A549 treated with ZK216348 at 1 μM for 4 hours (cell line): ENCODE data around the gene ADAP2. TPM values are rescaled to one million over a fixed set of nuclear protein-coding genes. Genes with fewer than 3 reads are reported as not detected.

Experiments
- total RNA-seq: library from RNA; stranded (reverse); fragments of 200-300 nt; extraction: Qiagen RNA extraction; gene quantifications from 5 replicates; pipeline ENCODE4 v1.2.3, GENCODE V29; 2022; ENCODE audit warnings: low read depth

The ADAP2 gene, protein sequence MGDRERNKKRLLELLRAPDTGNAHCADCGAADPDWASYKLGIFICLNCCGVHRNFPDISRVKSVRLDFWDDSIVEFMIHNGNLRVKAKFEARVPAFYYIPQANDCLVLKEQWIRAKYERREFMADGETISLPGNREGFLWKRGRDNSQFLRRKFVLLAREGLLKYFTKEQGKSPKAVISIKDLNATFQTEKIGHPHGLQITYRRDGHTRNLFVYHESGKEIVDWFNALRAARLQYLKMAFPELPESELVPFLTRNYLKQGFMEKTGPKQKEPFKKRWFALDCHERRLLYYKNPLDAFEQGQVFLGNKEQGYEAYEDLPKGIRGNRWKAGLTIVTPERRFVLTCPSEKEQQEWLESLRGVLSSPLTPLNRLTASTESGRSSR
- total RNA-seq = 2.2 to 4.4 TPM (median 3.1 TPM) in 5 replicates

GRCh38 chr17:30921544-30922196, at the start of gene ADAP2:
Gene ADAP2 (plus strand): TSS chr17:30921945. CDS start chr17:30922015, 70 bp downstream.

DNA sequence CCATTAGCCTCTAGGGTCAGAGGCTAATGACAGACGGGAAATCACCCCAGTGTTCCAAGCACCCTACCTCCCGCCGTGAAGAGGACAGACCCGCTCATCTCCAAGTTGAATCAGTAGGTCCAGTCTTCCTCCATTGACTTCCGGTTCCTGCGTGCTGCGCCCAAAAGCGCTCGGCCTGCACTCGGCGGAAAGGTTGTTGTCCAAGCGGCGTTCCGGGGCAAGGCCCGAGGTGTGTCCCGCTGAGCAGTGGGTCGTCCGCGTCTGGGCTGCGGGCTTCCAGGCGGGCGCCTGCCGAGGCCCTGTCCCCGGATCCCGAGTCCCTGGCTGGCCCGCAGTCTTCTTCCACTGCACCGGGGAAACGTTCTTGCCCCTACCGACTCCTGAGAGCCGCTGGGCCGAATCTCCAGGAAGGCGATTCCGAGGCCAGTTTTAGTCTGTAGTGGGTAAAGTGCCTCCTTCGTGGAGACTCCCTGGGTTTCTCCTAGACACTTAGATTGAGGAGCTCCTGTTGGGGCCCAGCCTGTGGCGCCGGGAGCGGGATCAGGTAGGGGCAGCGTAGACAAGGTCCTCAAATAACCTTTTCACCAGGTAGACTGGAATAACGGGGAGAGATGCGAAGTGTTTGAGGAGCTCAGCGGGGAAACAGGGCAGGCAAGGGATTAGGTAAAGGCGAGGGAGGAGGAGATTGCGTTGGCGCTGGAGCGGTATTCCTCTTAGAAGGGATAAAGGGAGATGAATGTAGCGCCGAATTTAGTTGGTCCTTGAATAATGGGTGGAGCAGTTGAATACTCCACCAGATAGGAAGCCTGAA, 15.4 kb upstream of the ADAP2 start, which contains the start of gene TEFM:
Gene TEFM (minus strand): TSS at position 138 of the 811 bp plus-strand sequence. CDS start 40 bp downstream, at position 98.

DNA sequence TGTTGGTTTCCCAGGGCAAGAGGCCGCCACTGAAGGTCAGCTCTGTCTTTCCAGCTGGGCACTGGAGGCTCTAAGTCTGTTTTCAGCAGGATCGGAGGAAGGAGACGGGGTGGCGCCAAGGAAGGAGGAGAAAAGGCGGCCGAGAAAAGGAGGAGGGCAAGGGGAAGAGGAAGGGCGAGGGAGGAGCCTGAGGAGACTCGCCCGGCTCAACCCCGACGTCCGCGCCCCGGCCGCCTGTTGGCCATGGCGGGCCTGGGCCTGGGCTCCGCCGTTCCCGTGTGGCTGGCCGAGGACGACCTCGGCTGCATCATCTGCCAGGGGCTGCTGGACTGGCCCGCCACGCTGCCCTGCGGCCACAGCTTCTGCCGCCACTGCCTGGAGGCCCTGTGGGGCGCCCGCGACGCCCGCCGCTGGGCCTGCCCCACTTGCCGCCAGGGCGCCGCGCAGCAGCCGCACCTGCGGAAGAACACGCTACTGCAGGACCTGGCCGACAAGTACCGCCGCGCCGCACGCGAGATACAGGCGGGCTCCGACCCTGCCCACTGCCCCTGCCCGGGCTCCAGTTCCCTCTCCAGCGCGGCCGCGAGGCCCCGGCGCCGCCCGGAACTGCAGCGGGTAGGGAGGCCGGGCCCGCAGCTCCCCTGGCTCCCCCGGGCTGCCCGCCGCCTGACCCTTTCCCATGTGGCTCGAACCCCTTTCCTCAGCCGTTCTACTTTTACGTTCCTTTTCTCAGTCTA, 49.3 kb downstream of the ADAP2 start, which contains the start of gene RNF135:
Gene RNF135 (plus strand): TSS at position 209 of the 737 bp plus-strand sequence. CDS start 35 bp downstream, at position 244.

Other genes starting within 250 kb of the ADAP2 start
- 13.1 to 17.8 TPM (median 15.2 TPM) in 5 replicates for gene CRLF3, start 97.3 kb upstream of the ADAP2 start, total RNA-seq
- gene ATAD5, start 90.0 kb upstream of the ADAP2 start, total RNA-seq = 2.7 to 5.3 TPM (median 4.6 TPM) in 5 replicates
- 17.1 to 34.0 TPM (median 20.9 TPM) in 5 replicates for gene TEFM, start 15.7 kb upstream of the ADAP2 start, total RNA-seq
- gene RNF135, start 49.1 kb downstream of the ADAP2 start, total RNA-seq = 22.3 to 26.7 TPM (median 24.3 TPM) in 5 replicates
- gene NF1, start 173.0 kb downstream of the ADAP2 start, total RNA-seq = 14.0 to 22.1 TPM (median 19.5 TPM) in 5 replicates